HCT116 (cell line): ENCODE measurements around the gene EPS8. TPM values are rescaled to one million over a fixed set of nuclear protein-coding genes. Genes with fewer than 3 reads are reported as not detected.

Source experiments
- ATAC-seq: fragments of 200-7000 bp; cut with Tn5 transposase; 2 replicates; pipeline ENCODE4 v1.9.1; 2020; ENCODE audit warnings: mild to moderate bottlenecking, moderate library complexity
- BruUV-seq: library from RNA; stranded (reverse); fragments of 400-500 nt; replicated peaks from 2 replicates; lab custom pipeline; 2021; lab: Mats Ljungman, UMichigan
- CTCF ChIA-PET: fragments of 300-600 bp; sonication (Branson Sonifier 250); formaldehyde crosslinking; loops from one replicate; lab custom pipeline; 2021; ENCODE audit warnings: antibody characterized with exemption; lab: Charles Lee
- POLR2A ChIA-PET: fragments of 300-600, 350-600 bp; sonication (Branson Sonifier 250); formaldehyde crosslinking; loops from one replicate; lab custom pipeline; 2021; ENCODE audit warnings: antibody characterized with exemption; lab: Charles Lee
- RAD21 ChIA-PET, 2 experiments: fragments of 300-600 bp; sonication (Branson Sonifier 250); formaldehyde crosslinking; loops; one replicate each; lab custom pipeline; 2023; ENCODE audit warnings: low total read pairs in 2 of 2; ENCODE audit not compliant: uncharacterized antibody in 2 of 2, unreplicated experiment in 2 of 2, low non-redundant PET in 1 of 2; lab: Charles Lee
- DNase-seq: peaks from one replicate; pipeline ENCODE4 v3.0.0-alpha.2; 2010; ENCODE audit warnings: low read depth, low spot score
- H2AFZ ChIP-seq: fragments of 200-600 bp; shearing (Covaris generic), sonication (generic); 2 replicates; pipeline ENCODE4 v1.6.1; 2017; ENCODE audit warnings: low read depth, mixed run types, mixed read lengths, antibody characterized with exemption, low read length; ENCODE audit not compliant: poor library complexity, severe bottlenecking
- H3K27ac ChIP-seq: 2 replicates; pipeline ENCODE4 v1.5.1; 2012; ENCODE audit warnings: low read depth, low read length
- H3K27me3 ChIP-seq: fragments of 200-600 bp; sonication (generic); 2 replicates; pipeline ENCODE4 v1.6.1; 2016; ENCODE audit warnings: mixed run types, low read length, mixed read lengths; ENCODE audit not compliant: insufficient read depth
- H3K36me3 ChIP-seq, 2 experiments: fragments of 200-500 bp in 1 of 2; fragments of 200-600 bp in 1 of 2; sonication (Bioruptor generic) in 1 of 2; sonication (generic) in 1 of 2; 2 replicates each; pipeline versions ENCODE4 v1.5.1 to v1.6.1; 2014 to 2016; ENCODE audit warnings: low read length in 2 of 2, inconsistent platforms in 1 of 2, mixed read lengths in 1 of 2, mixed run types in 1 of 2; ENCODE audit not compliant: insufficient read depth in 2 of 2, control insufficient read depth in 1 of 2
- H3K4me1 ChIP-seq, 2 experiments: fragments of 200-600 bp in 1 of 2; sonication (generic) in 1 of 2; 2 replicates each; pipeline versions ENCODE4 v1.5.1 to v1.6.1; 2012 to 2017; ENCODE audit warnings: low read length in 2 of 2, inconsistent platforms in 1 of 2, mild to moderate bottlenecking in 1 of 2, mixed read lengths in 1 of 2, mixed run types in 1 of 2, moderate library complexity in 1 of 2; ENCODE audit not compliant: insufficient read depth in 2 of 2, control insufficient read depth in 1 of 2
- H3K4me2 ChIP-seq: fragments of 200-600 bp; sonication (generic); 2 replicates; pipeline ENCODE4 v1.6.1; 2017; ENCODE audit warnings: mixed run types, low read length, mixed read lengths
- H3K4me3 ChIP-seq, 2 experiments: fragments of 200-600 bp in 1 of 2; sonication (generic) in 1 of 2; replicated peaks in 1 of 2; 2 replicates each; pipeline ENCODE4 v1.5.1; 2011 to 2016; ENCODE audit warnings: low read length in 2 of 2, control low read depth in 1 of 2, low read depth in 1 of 2, mild to moderate bottlenecking in 1 of 2, mixed read lengths in 1 of 2, mixed run types in 1 of 2
- H3K79me2 ChIP-seq: fragments of 200-600 bp; sonication (generic); 2 replicates; pipeline ENCODE4 v1.6.1; 2017; ENCODE audit warnings: mild to moderate bottlenecking, mixed run types, low read length, moderate library complexity, mixed read lengths; ENCODE audit not compliant: insufficient read depth
- H3K9ac ChIP-seq: fragments of 200-600 bp; sonication (generic); 2 replicates; pipeline ENCODE4 v1.6.1; 2016; ENCODE audit warnings: low read length, mixed read lengths
- H3K9me2 ChIP-seq: fragments of 200-600 bp; sonication (generic), shearing (Covaris generic); 2 replicates; pipeline ENCODE4 v1.6.1; 2017; ENCODE audit warnings: mixed run types, mild to moderate bottlenecking, moderate library complexity; ENCODE audit not compliant: insufficient read depth
- H3K9me3 ChIP-seq, 2 experiments: fragments of 200-500 bp in 1 of 2; fragments of 200-600 bp in 1 of 2; sonication (Bioruptor generic) in 1 of 2; sonication (generic) in 1 of 2; 2 replicates each; pipeline ENCODE4 v1.6.1; 2014 to 2017; ENCODE audit warnings: low read length in 2 of 2, mixed read lengths in 2 of 2, inconsistent platforms in 1 of 2, low read depth in 1 of 2, mild to moderate bottlenecking in 1 of 2, mixed run types in 1 of 2, moderate library complexity in 1 of 2; ENCODE audit not compliant: control insufficient read depth in 1 of 2, insufficient read depth in 1 of 2
- H4K20me1 ChIP-seq: fragments of 200-600 bp; sonication (generic), shearing (Covaris generic); 2 replicates; pipeline ENCODE4 v1.6.1; 2017; ENCODE audit warnings: mixed run types, mild to moderate bottlenecking, moderate library complexity; ENCODE audit not compliant: insufficient read depth
- ATF3 ChIP-seq: IDR thresholded peaks from 2 replicates; pipeline ENCODE4 v1.6.1; 2012
- CEBPB ChIP-seq: IDR thresholded peaks from 2 replicates; pipeline ENCODE4 v1.6.1; 2012; ENCODE audit warnings: low read depth
- CTCF ChIP-seq, 3 experiments: fragments of 200-600 bp in 1 of 3; sonication (generic) in 1 of 3; IDR thresholded peaks in 2 of 3; conservative IDR thresholded peaks in 1 of 3; 2 replicates each; pipeline ENCODE4 v1.5.1; 2012 to 2017; ENCODE audit warnings: low read depth in 2 of 3, low read length in 2 of 3, antibody characterized with exemption in 1 of 3, borderline replicate concordance in 1 of 3, control low read depth in 1 of 3, mild to moderate bottlenecking in 1 of 3, mixed read lengths in 1 of 3, mixed run types in 1 of 3, moderate library complexity in 1 of 3; ENCODE audit not compliant: insufficient read depth in 1 of 3
- EGR1 ChIP-seq: IDR thresholded peaks from 2 replicates; pipeline ENCODE4 v1.6.1; 2012; ENCODE audit warnings: low read depth
- JUND ChIP-seq: IDR thresholded peaks from 2 replicates; pipeline ENCODE4 v1.6.1; 2012
- MAX ChIP-seq: IDR thresholded peaks from 2 replicates; pipeline ENCODE4 v1.6.1; 2012
- SP1 ChIP-seq: IDR thresholded peaks from 2 replicates; pipeline ENCODE4 v1.6.1; 2012; ENCODE audit warnings: low read depth
- SRF ChIP-seq: IDR thresholded peaks from 2 replicates; pipeline ENCODE4 v1.6.1; 2012; ENCODE audit warnings: low read depth
- TCF7L2 ChIP-seq: IDR thresholded peaks from 2 replicates; pipeline ENCODE4 v1.7.0; 2011; ENCODE audit warnings: borderline replicate concordance, inconsistent platforms; ENCODE audit not compliant: insufficient read depth, insufficient read length; ENCODE audit errors: extremely low read depth
- ZFX ChIP-seq: fragments of 450-650 bp; IDR thresholded peaks from 2 replicates; pipeline ENCODE4 v1.6.1; 2017
- ZNF274 ChIP-seq: fragments of 200-500 bp; sonication (Bioruptor generic); IDR thresholded peaks from 2 replicates; pipeline ENCODE4 v1.6.1; 2014; ENCODE audit warnings: mild to moderate bottlenecking, low read depth, low read length, inconsistent platforms
- intact Hi-C: fragments of 100-400 bp; cut with micrococcal nuclease; formaldehyde crosslinking; loops from 2 replicates; pipeline ENCODE4 v1.10.0; 2022
- total RNA-seq: library from RNA; stranded (reverse); gene quantifications from one replicate; pipeline ENCODE4 v1.2.1, GENCODE V29; 2021; ENCODE audit not compliant: unreplicated experiment

The EPS8 gene
- total RNA-seq, 1 experiment from 2014 or later: 49.9 TPM

GRCh38 chr12:15732341-15733061, 56.7 kb downstream of the EPS8 start:
- peak overlapping the region; percentile 51 for H3K27ac ChIP-seq
- H3K36me3 ChIP-seq: no peaks in the 10 kb centered on the region
- H3K4me3 ChIP-seq: peak overlapping the region in 1 of 2 experiments; percentile 15; a peak in 1 of 4 replicates
- H2AFZ ChIP-seq: no peak overlapping the region
- BruUV-seq: no TSS peak
- CTCF ChIA-PET: interaction anchor here (1.5 kb wide), 1 partner anchor 40 kb away, joined by 3 read pairs; no protein-coding TSS in a partner anchor
- no peaks in the 10 kb centered on the region for H4K20me1 ChIP-seq
- intact Hi-C loops: no loop called here
- peaks cover 4 to 11% of the 10 kb centered on the region in 2 experiments; a peak in 2 of 4 replicates for H3K9me3 ChIP-seq
- no peaks in the 10 kb centered on the region for H3K9me2 ChIP-seq
- no peak overlapping the region for H3K9ac ChIP-seq
- RAD21 ChIA-PET: no interaction called here
- H3K4me1 ChIP-seq: peaks cover 19 to 47% of the 10 kb centered on the region in 2 experiments; a peak in 3 of 4 replicates
- peak; percentile 26 for DNase-seq
- POLR2A ChIA-PET: no interaction called here
- peak overlapping the region; percentile 45 for H3K4me2 ChIP-seq
- H3K79me2 ChIP-seq: peaks cover 92% of the 10 kb centered on the region
- peak; percentile 68 for ATAC-seq
- TF ChIP-seq TCF7L2 (no peak), CTCF (IDR thresholded peaks at IDR 0.05 in 2 of 3, conservative IDR thresholded peaks at IDR 0.05 in 1 of 3; ENCODE audit: borderline replicate concordance in 1 of 3, insufficient read depth in 1 of 3, low read depth in 2 of 3, low read length in 2 of 3) (no peak), CEBPB (peak; percentile 22; the same call in 1 of the 2 replicates), ZFX (no peak), JUND (0 out of 2 replicates have a peak, but pooled peaks have one; percentile 24), MAX (no peak), EGR1 (no peak), SRF (no peak), ATF3 (no peak), SP1 (peak; percentile 30; the same call in 1 of the 2 replicates), ZNF274 (no peak)
- TF ChIP-seq, all 23 proteins: peak for 3
- no peaks in the 10 kb centered on the region for H3K27me3 ChIP-seq
